ENCODE measurements around the gene MRPL46.

Gene MRPL46

DNA sequence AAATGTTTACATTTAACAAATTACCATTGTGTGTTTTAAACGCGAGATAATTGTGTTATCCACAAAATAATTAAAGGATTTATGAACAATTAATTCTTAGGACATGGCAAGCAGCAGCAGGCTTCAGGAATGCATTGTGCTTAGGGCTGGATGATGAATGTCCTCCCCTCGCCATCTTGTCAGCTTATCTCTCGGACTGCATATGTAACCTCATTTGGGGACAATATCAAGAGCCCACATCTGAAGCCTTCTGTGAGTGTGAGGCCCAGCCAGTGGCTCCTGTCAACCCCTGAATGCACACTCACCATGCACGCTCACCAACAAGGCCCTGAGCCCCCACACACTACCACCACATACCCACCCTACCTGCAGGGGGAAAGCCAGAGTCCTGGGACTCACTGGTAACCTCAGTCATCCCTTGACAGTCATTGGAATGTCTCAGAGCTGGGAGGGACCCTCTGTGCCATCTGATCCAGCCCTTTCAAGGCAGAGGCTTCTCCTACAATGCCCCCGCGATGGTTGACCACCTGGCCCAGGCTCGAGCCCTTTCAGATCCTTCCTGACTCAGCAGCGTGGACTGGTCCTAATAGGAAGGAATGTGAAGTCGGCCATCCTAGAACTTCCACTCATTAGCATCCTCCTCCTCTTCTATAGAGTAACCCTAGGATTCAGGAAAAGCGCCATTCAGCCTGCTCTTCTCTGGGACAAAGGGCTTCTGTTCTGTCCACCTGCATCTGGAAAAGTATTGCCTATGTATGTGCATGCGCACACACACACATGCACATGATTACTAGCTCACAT is 38.2 kb downstream of the MRPL46 start:
- Histone ChIP-seq H3K4me3 (ENCODE audit: low read depth in 1 of 2, low read length in 2 of 2) (no peak overlapping the region), H2AFZ (ENCODE audit: low read depth, low read length) (no peak overlapping the region), H3K9me3 (ENCODE audit: insufficient read depth, low read length, severe bottlenecking) (no peaks in the 10 kb centered on the region), H3K27me3 (ENCODE audit: insufficient read depth, low read length, poor library complexity) (peaks cover 3% of the 10 kb centered on the region), H3K4me1 (ENCODE audit: insufficient read depth, low read length) (no peaks in the 10 kb centered on the region), H3K9ac (ENCODE audit: low read depth, low read length) (no peak overlapping the region), H4K20me1 (ENCODE audit: insufficient read depth, low read length) (no peaks in the 10 kb centered on the region), H3K36me3 (ENCODE audit: insufficient read depth, low read length) (no peaks in the 10 kb centered on the region), H3K27ac (ENCODE audit: low read length) (no peak overlapping the region), H3K4me2 (ENCODE audit: insufficient read depth, low read length) (no peak overlapping the region), H3K79me2 (ENCODE audit: insufficient read depth, low read length) (no peaks in the 10 kb centered on the region)
- ATAC-seq (ENCODE audit: insufficient read depth, low read depth): no peak
- no peak for DNase-seq
- TF ChIP-seq, protein P1, sequence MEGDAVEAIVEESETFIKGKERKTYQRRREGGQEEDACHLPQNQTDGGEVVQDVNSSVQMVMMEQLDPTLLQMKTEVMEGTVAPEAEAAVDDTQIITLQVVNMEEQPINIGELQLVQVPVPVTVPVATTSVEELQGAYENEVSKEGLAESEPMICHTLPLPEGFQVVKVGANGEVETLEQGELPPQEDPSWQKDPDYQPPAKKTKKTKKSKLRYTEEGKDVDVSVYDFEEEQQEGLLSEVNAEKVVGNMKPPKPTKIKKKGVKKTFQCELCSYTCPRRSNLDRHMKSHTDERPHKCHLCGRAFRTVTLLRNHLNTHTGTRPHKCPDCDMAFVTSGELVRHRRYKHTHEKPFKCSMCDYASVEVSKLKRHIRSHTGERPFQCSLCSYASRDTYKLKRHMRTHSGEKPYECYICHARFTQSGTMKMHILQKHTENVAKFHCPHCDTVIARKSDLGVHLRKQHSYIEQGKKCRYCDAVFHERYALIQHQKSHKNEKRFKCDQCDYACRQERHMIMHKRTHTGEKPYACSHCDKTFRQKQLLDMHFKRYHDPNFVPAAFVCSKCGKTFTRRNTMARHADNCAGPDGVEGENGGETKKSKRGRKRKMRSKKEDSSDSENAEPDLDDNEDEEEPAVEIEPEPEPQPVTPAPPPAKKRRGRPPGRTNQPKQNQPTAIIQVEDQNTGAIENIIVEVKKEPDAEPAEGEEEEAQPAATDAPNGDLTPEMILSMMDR (IDR thresholded peaks at IDR 0.05; ENCODE audit: borderline replicate concordance, extremely low read depth, low read length, poor library complexity, severe bottlenecking): no peak
- no peak for TF ChIP-seq EZH2 (IDR thresholded peaks at IDR 0.05; ENCODE audit: borderline replicate concordance, low read depth, low read length, severe bottlenecking)

DNA sequence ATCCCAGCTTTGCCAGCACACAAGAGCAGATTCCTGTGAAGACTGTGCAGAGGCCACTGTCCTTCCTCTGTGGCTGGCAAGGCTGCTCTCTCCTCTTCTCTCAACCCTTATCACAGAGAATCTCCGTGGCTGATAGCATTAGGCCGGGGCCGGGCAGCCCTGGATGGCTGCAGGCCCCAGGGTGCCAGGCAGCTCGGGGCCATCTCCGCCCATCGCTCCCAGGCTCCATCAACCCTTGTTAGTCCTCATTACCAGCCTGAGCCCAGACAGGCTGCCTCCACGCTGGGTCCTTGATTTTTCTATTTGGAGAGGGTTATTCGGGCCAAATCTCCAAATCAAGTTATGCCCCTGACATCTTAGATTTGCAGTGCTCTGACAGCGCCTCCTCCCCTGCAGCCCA is 39.1 kb downstream of the MRPL46 start:
- DNase-seq (no peak), ATAC-seq (ENCODE audit: insufficient read depth, low read depth) (no peak)
- peaks cover 3% of the 10 kb centered on the region for H3K27me3 ChIP-seq (ENCODE audit: insufficient read depth, low read length, poor library complexity)
- no peaks in the 10 kb centered on the region for H3K36me3 ChIP-seq (ENCODE audit: insufficient read depth, low read length)
- H3K4me1 ChIP-seq (ENCODE audit: insufficient read depth, low read length): no peaks in the 10 kb centered on the region
- no peaks in the 10 kb centered on the region for H3K9me3 ChIP-seq (ENCODE audit: insufficient read depth, low read length, severe bottlenecking)
- no peaks in the 10 kb centered on the region for H3K79me2 ChIP-seq (ENCODE audit: insufficient read depth, low read length)
- H2AFZ ChIP-seq (ENCODE audit: low read depth, low read length): no peak overlapping the region
- TF ChIP-seq EZH2 (IDR thresholded peaks at IDR 0.05; ENCODE audit: borderline replicate concordance, low read depth, low read length, severe bottlenecking): no peak
- TF ChIP-seq, protein P1 (IDR thresholded peaks at IDR 0.05; ENCODE audit: borderline replicate concordance, extremely low read depth, low read length, poor library complexity, severe bottlenecking): no peak
- no peak overlapping the region for H3K4me3 ChIP-seq (ENCODE audit: low read depth in 1 of 2, low read length in 2 of 2)
- no peaks in the 10 kb centered on the region for H4K20me1 ChIP-seq (ENCODE audit: insufficient read depth, low read length)
- no peak overlapping the region for H3K27ac ChIP-seq (ENCODE audit: low read length)
- H3K4me2 ChIP-seq (ENCODE audit: insufficient read depth, low read length): no peak overlapping the region
- H3K9ac ChIP-seq (ENCODE audit: low read depth, low read length): no peak overlapping the region

DNA sequence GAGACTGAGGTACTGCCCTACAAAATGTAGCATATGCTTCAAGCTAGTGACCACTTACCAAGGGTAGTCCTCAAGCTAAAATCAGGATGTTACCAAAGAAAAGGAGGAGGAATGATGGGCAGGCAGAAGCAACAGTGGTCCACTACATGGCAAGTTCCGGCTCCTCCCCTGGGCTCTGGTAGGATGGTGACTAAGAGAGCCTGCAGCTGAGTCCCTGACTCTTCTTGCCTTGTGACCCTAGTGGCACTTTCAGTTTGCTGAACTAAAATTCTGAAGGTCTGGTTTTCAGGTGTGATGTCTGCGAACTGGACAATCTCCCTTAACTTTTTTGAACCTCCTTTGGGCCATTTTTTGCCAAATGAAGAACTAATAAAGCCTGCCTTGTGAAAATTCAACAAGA is 40.9 kb downstream of the MRPL46 start:
- ATAC-seq (ENCODE audit: insufficient read depth, low read depth) (no peak), DNase-seq (no peak)
- no peaks in the 10 kb centered on the region for H3K4me1 ChIP-seq (ENCODE audit: insufficient read depth, low read length)
- H3K9ac ChIP-seq (ENCODE audit: low read depth, low read length): no peak overlapping the region
- H4K20me1 ChIP-seq (ENCODE audit: insufficient read depth, low read length): no peaks in the 10 kb centered on the region
- no peak overlapping the region for H3K4me3 ChIP-seq (ENCODE audit: low read depth in 1 of 2, low read length in 2 of 2)
- TF ChIP-seq, protein P1 (IDR thresholded peaks at IDR 0.05; ENCODE audit: borderline replicate concordance, extremely low read depth, low read length, poor library complexity, severe bottlenecking): no peak
- TF ChIP-seq EZH2 (IDR thresholded peaks at IDR 0.05; ENCODE audit: borderline replicate concordance, low read depth, low read length, severe bottlenecking): no peak
- no peaks in the 10 kb centered on the region for H3K9me3 ChIP-seq (ENCODE audit: insufficient read depth, low read length, severe bottlenecking)
- peaks cover 3% of the 10 kb centered on the region for H3K27me3 ChIP-seq (ENCODE audit: insufficient read depth, low read length, poor library complexity)
- no peak overlapping the region for H2AFZ ChIP-seq (ENCODE audit: low read depth, low read length)
- no peaks in the 10 kb centered on the region for H3K36me3 ChIP-seq (ENCODE audit: insufficient read depth, low read length)
- H3K27ac ChIP-seq (ENCODE audit: low read length): no peak overlapping the region
- no peak overlapping the region for H3K4me2 ChIP-seq (ENCODE audit: insufficient read depth, low read length)
- H3K79me2 ChIP-seq (ENCODE audit: insufficient read depth, low read length): no peaks in the 10 kb centered on the region
